T-helper 22 cell (primary cell): ENCODE results near the gene MARF1.
A peak's percentile ranks its signal among the peaks of the same experiment; 100 is the strongest.
"Not testable (repeated sequence)": the region's sequence is repeated elsewhere in the genome, so short reads cannot be mapped to it uniquely, and the experiment has no call there.

ENCODE experiments used
- DNase-seq: peaks from one replicate; pipeline ENCODE4 v3.0.0-alpha.2; 2020; ENCODE audit warnings: low read depth

MARF1 gene, protein sequence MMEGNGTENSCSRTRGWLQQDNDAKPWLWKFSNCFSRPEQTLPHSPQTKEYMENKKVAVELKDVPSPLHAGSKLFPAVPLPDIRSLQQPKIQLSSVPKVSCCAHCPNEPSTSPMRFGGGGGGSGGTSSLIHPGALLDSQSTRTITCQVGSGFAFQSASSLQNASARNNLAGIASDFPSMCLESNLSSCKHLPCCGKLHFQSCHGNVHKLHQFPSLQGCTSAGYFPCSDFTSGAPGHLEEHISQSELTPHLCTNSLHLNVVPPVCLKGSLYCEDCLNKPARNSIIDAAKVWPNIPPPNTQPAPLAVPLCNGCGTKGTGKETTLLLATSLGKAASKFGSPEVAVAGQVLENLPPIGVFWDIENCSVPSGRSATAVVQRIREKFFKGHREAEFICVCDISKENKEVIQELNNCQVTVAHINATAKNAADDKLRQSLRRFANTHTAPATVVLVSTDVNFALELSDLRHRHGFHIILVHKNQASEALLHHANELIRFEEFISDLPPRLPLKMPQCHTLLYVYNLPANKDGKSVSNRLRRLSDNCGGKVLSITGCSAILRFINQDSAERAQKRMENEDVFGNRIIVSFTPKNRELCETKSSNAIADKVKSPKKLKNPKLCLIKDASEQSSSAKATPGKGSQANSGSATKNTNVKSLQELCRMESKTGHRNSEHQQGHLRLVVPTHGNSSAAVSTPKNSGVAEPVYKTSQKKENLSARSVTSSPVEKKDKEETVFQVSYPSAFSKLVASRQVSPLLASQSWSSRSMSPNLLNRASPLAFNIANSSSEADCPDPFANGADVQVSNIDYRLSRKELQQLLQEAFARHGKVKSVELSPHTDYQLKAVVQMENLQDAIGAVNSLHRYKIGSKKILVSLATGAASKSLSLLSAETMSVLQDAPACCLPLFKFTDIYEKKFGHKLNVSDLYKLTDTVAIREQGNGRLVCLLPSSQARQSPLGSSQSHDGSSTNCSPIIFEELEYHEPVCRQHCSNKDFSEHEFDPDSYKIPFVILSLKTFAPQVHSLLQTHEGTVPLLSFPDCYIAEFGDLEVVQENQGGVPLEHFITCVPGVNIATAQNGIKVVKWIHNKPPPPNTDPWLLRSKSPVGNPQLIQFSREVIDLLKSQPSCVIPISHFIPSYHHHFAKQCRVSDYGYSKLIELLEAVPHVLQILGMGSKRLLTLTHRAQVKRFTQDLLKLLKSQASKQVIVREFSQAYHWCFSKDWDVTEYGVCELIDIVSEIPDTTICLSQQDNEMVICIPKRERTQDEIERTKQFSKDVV (N-terminal part only)

DNA sequence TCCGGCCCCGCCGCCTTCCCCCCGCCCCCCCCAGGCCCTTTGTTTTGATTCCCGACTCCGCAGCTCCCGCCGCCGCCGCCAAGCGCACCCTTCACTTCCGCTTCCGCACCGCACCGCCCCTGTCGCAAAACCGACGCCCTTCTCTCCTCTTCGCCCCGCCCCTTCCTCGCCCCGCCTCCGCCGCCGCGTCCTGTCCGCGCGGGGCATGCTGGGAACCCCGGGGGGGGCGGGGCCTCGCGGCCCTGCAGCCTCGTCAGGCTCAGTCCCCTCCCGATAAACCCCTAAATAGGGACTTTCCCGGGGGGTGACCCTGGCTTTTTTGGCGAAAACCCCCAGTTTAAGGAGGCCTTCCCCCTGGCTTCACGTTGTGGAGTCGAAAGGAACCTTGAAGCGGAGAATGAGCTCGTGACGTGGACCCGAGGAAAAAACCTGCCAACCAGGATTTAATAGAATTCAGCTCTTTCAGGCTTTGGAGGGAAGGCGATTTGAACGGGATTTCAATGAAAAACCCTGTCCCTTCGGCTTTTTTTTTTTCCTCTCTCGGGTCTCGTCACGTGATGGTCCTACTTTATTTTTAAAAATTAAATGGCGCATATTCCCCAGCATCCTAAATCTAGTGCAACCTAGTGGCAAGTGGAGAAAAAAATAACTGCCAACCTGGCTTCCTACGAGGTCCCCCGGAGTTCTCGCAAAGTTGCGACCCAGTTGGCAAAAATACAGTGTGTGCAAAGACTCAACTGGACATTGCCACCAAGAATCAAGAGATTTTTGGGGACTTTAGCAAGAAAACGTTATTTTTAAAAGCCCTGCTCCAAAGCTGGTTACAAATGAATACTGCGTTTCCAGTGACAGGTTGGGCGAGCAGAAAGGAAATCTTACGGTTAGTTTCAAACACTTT lies at the start of gene MARF1:
MARF1 (minus strand) TSS at position 107 of the 898 bp plus-strand sequence. CDS start 3,921 bp downstream, outside the sequence.
- DNase-seq: peak; percentile 98

DNA sequence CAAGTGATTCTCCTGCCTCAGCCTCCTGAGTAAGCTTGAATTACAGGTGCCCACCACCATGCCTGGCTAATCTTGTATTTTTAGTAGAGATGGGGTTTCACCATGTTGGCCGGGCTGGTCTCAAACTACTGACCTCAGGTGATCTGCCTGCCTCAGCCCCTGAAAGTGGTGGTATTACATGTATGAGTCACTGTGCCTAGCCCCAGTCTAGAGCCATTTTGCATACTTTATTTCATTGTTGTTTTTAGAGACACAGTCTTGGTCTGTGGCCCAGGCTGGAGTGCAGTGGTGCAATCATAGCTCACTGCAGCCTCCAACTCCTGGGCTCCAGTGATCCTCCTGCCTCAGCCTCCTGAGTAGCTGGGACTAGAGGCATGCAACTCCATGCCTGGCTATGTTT lies 49.6 kb upstream of the MARF1 start:
- not testable (repeated sequence) for DNase-seq

DNA sequence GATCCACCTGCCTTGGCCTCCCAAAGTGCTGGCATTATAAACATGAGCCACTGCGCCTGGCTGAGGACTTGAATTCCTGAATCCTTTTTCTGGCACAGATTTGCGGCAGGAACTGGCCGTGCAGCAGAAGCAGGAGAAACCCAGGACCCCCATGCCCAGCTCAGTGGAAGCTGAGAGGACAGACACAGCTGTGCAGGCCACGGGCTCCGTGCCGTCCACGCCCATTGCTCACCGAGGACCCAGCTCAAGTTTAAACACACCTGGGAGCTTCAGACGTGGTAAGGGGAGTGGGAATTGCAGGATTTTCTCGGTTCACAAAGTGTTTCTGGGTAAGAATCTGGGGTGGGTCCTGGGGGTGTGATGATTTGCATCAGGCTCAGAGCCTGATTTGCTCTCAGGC lies 48.1 kb upstream of the MARF1 start:
- DNase-seq: no peak

DNA sequence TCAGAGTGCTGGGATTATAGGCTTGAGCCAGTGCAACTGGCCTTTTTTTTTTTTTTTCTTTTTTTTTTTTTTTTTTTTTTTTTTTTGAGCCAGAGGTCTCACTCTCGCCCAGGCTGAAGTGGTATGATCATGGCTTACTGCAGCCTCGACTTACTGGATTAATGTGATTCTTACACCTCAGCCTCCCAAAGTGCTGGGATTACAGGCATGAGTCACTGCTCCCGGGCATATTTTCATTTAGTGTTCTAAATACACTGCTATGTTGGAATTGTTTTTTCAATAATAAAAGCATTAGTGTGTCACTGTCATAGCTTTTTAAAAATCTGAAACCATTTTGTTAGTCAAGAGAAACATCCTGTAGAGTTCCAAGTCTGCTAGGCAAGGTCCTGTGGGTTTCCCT lies 47.3 kb upstream of the MARF1 start:
- no peak for DNase-seq

DNA sequence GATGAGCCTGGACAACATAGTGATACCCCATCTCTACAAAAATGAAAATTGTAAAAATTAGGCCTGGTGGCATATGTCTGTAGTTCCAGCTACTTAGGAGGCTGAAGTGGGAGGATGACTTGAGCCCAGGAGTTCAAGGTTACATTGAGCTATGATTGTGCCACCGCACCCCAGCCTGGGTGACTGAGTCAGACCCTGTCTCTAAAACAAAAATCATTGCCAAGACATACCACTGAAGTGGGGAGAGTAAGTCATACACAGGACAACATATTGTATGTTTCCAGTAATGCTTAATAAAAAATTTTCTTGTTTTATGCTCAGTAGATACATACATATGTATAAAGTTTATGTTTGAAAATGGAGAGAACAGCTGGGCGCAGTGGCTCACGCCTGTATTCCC lies 46.3 kb upstream of the MARF1 start:
- no peak for DNase-seq

DNA sequence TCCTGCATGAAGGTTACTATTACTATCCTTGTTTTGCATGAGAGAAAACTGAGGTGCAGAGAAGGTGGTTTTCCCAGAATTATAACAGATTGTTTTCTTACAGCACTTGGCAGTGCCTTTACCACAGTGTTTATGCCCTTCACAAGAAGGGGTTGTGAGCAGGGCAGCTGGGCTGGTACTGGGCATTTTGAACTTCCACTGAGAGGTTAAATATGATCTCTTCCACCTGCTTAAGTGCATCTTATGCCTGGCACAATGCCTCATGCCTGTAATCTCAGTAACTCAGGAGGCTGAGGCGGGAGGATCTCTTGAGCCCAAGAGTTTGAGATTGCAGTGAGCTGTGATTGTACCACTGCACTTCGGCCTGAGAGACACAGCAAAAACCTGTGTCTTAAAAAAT lies 43.3 kb upstream of the MARF1 start:
- no peak for DNase-seq

DNA sequence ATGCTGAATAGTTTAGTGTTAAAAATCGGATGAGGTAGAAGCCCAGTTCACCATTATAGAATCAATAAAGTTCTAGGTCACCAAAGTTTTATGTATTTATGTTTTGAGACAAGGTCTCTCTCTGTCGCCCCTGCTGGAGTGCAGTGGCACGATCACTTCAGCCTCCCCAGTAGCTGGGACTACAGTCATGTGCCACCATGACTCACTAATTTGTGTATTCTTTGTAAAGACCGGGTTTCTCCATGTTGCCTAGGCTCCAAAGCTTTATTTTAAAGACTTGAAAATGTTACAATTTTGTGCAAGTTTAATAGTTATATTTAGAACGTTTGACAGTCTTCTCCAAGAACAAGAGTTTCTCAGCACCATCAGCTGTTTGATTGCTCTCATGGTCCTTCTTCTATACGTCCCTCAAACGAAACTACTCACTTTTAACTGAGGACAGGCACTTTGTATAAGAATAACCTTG lies 39.2 kb upstream of the MARF1 start:
- no peak for DNase-seq

DNA sequence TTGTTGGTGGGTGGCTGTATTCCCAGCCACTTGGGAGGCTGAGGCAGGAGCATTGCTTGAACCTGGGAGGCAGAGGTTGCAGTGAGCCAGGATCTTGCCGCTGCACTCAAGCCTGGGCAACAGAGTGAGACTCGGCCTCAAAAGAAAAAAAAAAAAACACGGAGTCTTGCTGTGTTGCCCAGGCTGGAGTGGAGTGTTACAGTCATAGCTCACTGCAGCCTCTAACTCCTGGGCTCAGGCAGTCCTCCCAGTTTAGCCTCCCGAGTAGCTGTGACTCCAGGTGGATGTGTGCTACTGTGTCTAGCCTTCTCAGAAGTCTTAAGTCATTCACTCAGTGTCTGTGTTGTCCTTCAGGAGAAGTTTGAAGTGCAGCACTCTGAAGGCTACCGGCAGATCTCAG lies 34.5 kb upstream of the MARF1 start:
- DNase-seq: no peak

DNA sequence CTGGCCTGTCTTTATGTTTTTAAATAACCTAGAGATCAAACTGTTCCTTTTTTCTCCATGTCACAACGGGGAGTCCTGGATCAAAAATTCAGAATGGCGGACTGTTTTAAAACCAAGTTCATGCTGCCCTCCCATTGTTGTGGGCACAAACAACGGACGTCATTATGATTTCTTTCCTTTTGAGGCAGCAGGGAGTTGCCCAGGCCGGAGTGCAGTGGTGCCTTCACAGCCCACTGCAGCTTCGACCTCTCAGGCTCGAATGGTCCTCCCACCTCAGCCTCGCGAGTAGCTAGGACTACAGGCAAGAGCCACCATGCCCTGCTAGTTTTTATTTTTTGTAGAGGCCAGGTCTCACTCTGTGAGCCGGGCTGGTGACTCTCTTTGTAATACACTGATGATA lies 33.6 kb upstream of the MARF1 start:
- no peak for DNase-seq

DNA sequence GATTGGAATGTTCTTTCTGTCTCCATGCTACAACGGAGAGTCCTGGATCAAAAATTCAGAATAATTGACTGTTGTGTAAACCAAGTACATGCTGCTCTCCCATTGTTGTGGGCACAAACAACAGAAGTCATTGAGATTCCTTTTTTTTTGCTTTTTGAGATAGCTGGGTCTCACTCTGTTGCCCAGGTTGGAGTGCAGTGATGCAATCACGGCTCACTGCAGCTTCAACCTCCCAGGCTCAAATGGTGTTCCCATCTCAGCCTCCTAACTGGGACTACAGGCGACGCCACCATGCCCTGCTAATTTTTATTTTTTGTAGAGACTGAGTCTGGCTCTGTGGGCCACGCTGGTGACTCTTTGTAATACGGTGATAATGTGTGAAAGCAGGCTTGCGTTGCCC lies 31.6 kb upstream of the MARF1 start:
- DNase-seq: no peak

DNA sequence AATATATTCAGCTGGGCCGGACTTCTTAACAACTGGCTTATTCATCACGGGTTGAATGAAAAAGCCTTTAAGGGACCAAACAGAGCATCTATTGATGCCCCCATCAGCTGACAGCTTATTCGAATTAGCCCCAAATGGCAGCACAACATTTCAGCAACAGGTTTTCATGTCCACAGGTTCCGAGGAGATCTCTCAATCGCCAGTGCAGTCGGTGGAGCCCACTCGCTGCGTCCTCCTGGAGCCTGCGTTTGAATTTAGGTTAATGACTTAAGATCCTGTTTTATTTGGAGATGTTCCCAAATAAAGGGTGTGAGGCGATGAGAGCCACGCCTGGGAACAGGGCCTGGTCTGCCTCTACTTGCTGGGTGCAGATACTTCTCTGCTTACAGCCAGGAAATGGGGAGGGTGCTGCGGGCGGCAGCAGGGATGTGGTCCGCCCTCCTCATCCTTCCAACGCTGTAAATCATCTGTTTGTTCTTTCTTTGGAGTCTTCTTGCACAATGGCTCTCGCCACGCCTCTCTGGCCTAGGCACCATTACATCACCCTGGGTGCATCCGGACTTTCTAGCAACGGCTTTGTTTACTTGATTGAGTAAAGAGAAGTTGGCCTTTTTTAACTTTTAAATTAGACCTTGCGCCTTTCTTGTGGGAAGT lies 29.7 kb upstream of the MARF1 start:
- peak; percentile 78 for DNase-seq

DNA sequence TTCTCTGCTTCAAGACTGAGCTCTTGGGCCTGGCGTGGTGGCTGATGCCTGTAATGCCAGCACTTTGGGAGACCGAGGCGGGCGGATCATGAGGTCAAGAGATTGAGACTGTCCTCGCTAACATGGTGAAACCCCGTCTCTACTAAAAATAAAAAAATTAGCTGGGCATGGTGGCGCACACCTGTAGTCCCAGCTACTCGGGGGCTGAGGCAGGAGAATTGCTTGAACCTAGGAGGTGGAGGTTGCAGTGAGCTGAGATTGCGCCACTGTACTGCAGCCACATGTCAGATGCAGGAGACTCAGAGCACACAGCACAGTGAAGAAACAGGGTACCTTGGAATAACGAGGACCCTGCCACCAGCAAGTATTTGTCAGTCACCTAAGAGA lies 29.2 kb upstream of the MARF1 start:
- not testable (repeated sequence) for DNase-seq

DNA sequence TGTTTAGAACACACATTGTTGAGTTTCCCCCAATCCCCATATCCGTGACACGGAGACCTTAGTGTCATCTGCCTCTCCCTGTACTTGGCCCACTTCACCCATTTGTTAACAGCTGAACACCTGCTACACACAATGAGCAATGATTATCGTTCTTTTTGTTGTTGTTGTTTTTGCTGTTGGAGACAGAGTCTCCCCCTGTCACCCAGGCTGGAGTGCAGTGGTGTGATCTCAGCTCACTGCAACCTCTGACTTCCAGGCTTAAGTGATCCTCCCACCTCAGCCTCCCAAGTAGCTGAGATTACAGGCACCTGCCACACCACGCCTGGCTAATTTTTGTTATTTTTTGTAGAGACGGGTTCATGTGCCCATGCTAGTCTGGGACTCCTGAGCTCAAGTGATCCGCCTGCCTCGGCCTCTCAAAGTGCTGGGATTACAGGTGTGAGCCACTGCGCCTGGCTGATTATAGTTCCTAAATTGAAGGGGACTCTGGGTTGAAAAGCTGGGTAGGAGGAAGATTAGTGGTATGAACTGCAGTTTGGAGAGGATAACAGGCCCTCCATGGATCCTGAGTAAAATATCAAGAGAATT lies 28.7 kb upstream of the MARF1 start:
- no peak for DNase-seq

DNA sequence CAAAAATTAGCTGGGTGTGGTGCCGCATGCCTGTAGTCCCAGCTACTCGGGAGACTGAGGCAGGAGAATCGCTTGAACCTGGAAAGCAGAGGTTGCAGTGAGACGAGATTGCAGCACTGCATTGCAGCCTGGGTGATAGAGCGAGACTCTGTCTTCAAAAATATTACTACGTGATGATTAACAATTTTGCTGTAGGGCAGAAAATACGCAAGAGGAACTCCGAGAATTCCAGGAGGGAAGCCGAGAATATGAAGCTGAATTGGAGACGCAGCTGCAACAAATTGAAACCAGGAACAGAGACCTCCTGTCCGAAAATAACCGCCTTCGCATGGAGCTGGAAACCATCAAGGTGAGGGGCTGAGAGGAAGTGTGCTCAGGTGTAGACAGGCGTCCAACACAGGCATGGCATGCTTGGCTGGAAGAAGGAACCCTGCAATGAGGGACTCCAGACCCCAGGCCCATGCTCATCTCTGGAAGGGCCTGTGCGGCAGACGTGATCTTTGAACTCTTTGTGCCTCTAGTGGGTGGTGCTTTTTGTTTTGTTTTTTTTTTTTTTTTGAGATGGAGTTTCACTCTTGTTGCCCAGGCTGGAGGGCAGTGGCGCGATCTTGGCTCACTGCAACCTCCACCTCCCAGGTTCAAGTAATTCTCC lies 24.3 kb upstream of the MARF1 start:
- no peak for DNase-seq

DNA sequence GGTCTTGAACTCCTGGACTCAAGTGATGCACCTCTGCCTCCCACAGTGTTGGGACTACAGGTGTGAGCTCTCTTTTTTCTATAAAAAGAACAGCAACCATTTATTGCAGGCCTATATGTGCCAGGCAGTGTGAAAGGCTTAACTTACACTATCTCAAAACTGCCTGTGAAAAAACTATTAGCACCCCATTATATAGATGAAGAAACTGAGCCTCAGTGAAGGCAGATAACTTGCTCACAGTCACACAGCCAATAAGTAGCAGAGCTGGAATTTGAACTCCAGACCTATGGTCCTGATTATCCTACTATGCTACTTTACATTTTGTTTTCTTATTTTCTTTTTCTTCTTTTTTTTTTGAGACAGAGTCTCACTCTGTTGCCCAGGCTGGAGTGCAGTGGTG lies 22.2 kb upstream of the MARF1 start:
- DNase-seq: no peak

DNA sequence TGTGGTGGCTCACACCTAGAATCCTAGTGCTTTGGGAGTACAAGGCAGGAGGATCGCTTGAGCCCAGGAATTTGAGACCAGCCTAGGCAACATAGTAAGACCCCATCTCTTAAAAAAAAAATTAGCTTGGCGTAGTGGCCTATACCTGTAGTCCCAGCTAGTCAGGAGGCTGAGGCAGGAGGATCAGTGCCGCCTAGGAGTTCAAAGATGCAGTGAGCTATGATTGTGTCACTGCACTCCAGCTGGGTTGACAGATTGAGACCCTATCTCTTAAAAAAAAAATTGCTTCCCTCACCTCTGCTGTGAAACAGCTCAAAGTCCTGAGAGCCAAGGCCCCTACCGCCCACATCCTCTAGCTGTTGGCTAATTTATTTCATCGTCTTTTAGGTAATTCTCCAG lies 17.2 kb upstream of the MARF1 start:
- DNase-seq: no peak

DNA sequence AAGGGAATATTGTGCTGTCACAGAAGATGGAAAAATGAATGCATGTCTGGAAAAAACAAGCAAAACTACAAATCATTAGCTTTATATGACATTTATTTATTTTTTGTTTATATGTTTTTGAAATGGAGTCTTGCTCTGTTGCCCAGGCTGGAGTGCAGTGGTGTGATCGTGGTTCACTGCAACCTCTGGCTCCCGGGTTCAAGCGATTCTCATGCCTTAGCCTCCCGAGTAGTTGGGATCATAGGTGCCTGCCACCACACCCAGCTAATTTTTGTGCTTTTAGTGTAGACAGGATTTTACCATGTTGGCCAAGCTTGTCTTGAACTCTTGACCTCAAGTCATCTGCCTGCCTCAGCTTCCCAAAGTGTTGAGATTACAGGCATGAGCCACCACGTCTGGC lies 15.6 kb upstream of the MARF1 start:
- no peak for DNase-seq

DNA sequence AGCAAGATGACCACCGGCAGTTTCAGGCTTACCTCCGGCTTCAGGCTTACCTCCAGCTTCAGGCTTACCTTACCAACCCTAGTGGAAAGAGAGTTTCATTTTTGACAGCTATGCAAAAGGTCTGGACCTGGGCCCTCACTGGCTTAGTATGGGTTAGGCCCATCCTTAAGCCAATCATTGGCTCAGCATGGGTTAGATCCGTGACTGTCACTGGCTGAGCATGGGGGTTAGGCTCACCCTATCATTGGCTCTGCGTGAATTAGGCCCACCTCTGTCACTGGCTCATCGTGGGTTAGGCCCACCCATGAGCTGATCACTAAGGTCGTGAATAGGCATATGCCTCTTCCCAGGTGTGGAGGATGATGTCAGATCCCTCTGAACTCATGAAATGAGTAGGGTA lies 15.2 kb upstream of the MARF1 start:
- no peak for DNase-seq

DNA sequence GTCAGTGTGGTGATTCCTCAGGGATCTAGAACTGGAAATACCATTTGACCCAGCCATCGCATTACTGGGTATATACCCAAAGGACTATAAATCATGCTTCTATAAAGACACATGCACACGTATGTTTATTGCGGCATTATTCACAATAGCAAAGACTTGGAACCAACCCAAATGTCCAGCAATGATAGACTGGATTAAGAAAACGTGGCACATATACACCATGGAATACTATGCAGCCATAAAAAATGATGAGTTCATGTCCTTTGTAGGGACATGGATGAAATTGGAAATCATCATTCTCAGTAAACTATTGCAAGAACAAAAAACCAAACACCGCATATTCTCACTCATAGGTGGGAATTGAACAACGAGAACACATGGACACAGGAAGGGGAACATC lies 12.6 kb upstream of the MARF1 start:
- DNase-seq: not testable (repeated sequence)

DNA sequence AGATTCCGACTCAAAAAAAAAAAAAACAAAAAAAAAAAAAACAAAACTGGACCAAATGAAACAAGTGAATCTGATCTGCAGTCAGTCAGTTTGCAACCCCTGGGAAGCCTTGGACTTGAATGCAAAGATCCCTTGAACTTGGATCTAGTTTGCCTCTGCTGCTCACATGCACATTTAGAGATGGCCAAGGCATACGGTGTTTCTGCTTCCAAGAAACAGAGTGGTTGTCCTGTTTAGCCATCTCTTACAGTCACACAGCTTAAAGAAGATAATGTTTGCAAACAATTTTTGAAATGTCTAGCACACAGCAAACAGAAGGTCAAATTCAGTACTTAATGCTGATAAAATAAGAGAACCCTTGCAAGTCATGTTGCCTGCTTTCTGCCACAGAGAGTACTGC lies 11.6 kb upstream of the MARF1 start:
- DNase-seq: no peak
